Activated naive CD4-positive, alpha-beta T cell treated with anti-CD3 and anti-CD28 coated beads for 36 hours (primary cell): ENCODE results near the gene SRRM5. TPM values are rescaled to one million over a fixed set of nuclear protein-coding genes. Genes with fewer than 3 reads are reported as not detected.
"Not testable (repeated sequence)": the region's sequence is repeated elsewhere in the genome, so short reads cannot be mapped to it uniquely, and the experiment has no call there.

Experiments
- CTCF ChIA-PET: fragments of 350-600 bp; sonication (Branson Sonifier 250); formaldehyde crosslinking; loops from one replicate; lab custom pipeline; 2021; ENCODE audit warnings: antibody characterized with exemption; lab: Charles Lee
- DNase-seq: peaks from one replicate; pipeline ENCODE4 v3.0.0-alpha.2; 2020
- H3K27ac Mint-ChIP-seq: one replicate; pipeline ENCODE4 v1.8.0; 2021; ENCODE audit warnings: mild to moderate bottlenecking, mixed read lengths
- H3K27me3 Mint-ChIP-seq: one replicate; pipeline ENCODE4 v1.8.0; 2021; ENCODE audit warnings: low read depth, mixed read lengths
- H3K36me3 Mint-ChIP-seq: one replicate; pipeline ENCODE4 v1.8.0; 2021; ENCODE audit warnings: low read depth, mixed read lengths
- H3K4me1 Mint-ChIP-seq: one replicate; pipeline ENCODE4 v1.8.0; 2021; ENCODE audit warnings: low read depth, mixed read lengths
- H3K4me3 Mint-ChIP-seq: one replicate; pipeline ENCODE4 v1.8.0; 2021; ENCODE audit warnings: mild to moderate bottlenecking, moderate library complexity, mixed read lengths
- H3K9me3 Mint-ChIP-seq: one replicate; pipeline ENCODE4 v1.8.0; 2021; ENCODE audit warnings: mixed read lengths
- intact Hi-C: fragments of 100-400 bp; cut with micrococcal nuclease; formaldehyde crosslinking; loops from one replicate; pipeline ENCODE4 v1.15.1; 2023
- total RNA-seq, 2 experiments: library from RNA; stranded (reverse); gene quantifications; one replicate each; pipeline ENCODE4 v1.2.3, GENCODE V29; 2021

The SRRM5 gene
- total RNA-seq, 2 experiments from 2014 or later = 0.21 to 0.27 TPM

GRCh38 chr19:43644181-43644580 is 32.3 kb downstream of the SRRM5 start:
- Mint-ChIP-seq H3K27me3 (peaks cover 7% of the 10 kb centered on the region), H3K27ac (no peak overlapping the region)
- CTCF ChIA-PET = interaction anchor here (0.7 kb wide), 1 partner anchor 589 kb away, joined by 5 read pairs; no protein-coding TSS in a partner anchor

GRCh38 chr19:43648633-43649032 is 36.7 kb downstream of the SRRM5 start:
- H3K4me3 Mint-ChIP-seq = no peak overlapping the region
- no peaks in the 10 kb centered on the region for H3K27me3 Mint-ChIP-seq
- H3K9me3 Mint-ChIP-seq = no peaks in the 10 kb centered on the region
- DNase-seq = no peak
- peaks cover 2% of the 10 kb centered on the region for H3K36me3 Mint-ChIP-seq
- intact Hi-C loops = no loop called here
- CTCF ChIA-PET = interaction anchor here (1.3 to 1.4 kb wide), 2 partner anchors 11 to 55 kb away, joined by 3 to 4 read pairs; no protein-coding TSS in a partner anchor
- H3K4me1 Mint-ChIP-seq = no peaks in the 10 kb centered on the region
- no peak overlapping the region for H3K27ac Mint-ChIP-seq

More at GRCh38 chr19:43644181-43644580, 32.3 kb downstream of the SRRM5 start:
- peaks cover 2% of the 10 kb centered on the region for H3K36me3 Mint-ChIP-seq
- intact Hi-C loops = no loop called here
- no peak overlapping the region for H3K4me3 Mint-ChIP-seq
- H3K9me3 Mint-ChIP-seq = no peaks in the 10 kb centered on the region
- DNase-seq = no peak
- H3K4me1 Mint-ChIP-seq = peaks cover 8% of the 10 kb centered on the region

- CTCF ChIA-PET = interaction anchor here (0.8 to 1.3 kb wide), 3 partner anchors 13 to 130 kb away, joined by 3 to 4 read pairs (median 4); no protein-coding TSS in a partner anchor
- no peaks in the 10 kb centered on the region for H3K27me3 Mint-ChIP-seq
- intact Hi-C loops = no loop called here
- no peaks in the 10 kb centered on the region for H3K9me3 Mint-ChIP-seq
- peaks cover 3% of the 10 kb centered on the region for H3K36me3 Mint-ChIP-seq
- no peak overlapping the region for H3K27ac Mint-ChIP-seq
- no peak for DNase-seq
- H3K4me3 Mint-ChIP-seq = no peak overlapping the region
- no peaks in the 10 kb centered on the region for H3K4me1 Mint-ChIP-seq
These were observed 37.6 kb downstream of the SRRM5 start for GRCh38 chr19:43649514-43649913.

GRCh38 chr19:43650276-43650675 is 38.4 kb downstream of the SRRM5 start:
- DNase-seq, H3K27me3 Mint-ChIP-seq, H3K9me3 Mint-ChIP-seq, H3K36me3 Mint-ChIP-seq, intact Hi-C loops, H3K27ac Mint-ChIP-seq, H3K4me1 Mint-ChIP-seq, H3K4me3 Mint-ChIP-seq: not testable (repeated sequence)
- CTCF ChIA-PET = interaction anchor here (0.6 to 1.3 kb wide), 5 partner anchors 12 to 218 kb away, joined by 3 to 4 read pairs (median 4); no protein-coding TSS in a partner anchor

GRCh38 chr19:43651758-43652545 is 40.1 kb downstream of the SRRM5 start:
- H3K27me3 Mint-ChIP-seq = no peaks in the 10 kb centered on the region
- CTCF ChIA-PET = interaction anchor here (0.7 to 2.4 kb wide), 6 partner anchors 10 to 220 kb away, joined by 3 to 9 read pairs (median 4); no protein-coding TSS in a partner anchor
- no peaks in the 10 kb centered on the region for H3K4me1 Mint-ChIP-seq
- peak; percentile 67 for DNase-seq
- intact Hi-C loops = no loop called here
- peaks cover 3% of the 10 kb centered on the region for H3K9me3 Mint-ChIP-seq
- H3K36me3 Mint-ChIP-seq = peaks cover 16% of the 10 kb centered on the region
- no peak overlapping the region for H3K4me3 Mint-ChIP-seq
- no peak overlapping the region for H3K27ac Mint-ChIP-seq

- CTCF ChIA-PET = interaction anchor here (0.5 to 2.4 kb wide), 7 partner anchors 9 to 220 kb away, joined by 3 to 9 read pairs (median 4); no protein-coding TSS in a partner anchor
- no peaks in the 10 kb centered on the region for H3K4me1 Mint-ChIP-seq
These were observed 40.6 kb downstream of the SRRM5 start for GRCh38 chr19:43652546-43652874.

GRCh38 chr19:43656436-43656835 is 44.5 kb downstream of the SRRM5 start:
- intact Hi-C loops = no loop called here
- DNase-seq = no peak
- Mint-ChIP-seq H3K27me3 (no peaks in the 10 kb centered on the region), H3K27ac (no peak overlapping the region), H3K4me3 (no peak overlapping the region), H3K9me3 (peaks cover 17% of the 10 kb centered on the region), H3K4me1 (no peaks in the 10 kb centered on the region), H3K36me3 (peaks cover 26% of the 10 kb centered on the region)
- CTCF ChIA-PET = no interaction called here

More at GRCh38 chr19:43652546-43652874, 40.6 kb downstream of the SRRM5 start:
- Mint-ChIP-seq H3K27me3 (no peaks in the 10 kb centered on the region), H3K4me3 (no peak overlapping the region), H3K36me3 (peaks cover 16% of the 10 kb centered on the region), H3K9me3 (peaks cover 3% of the 10 kb centered on the region), H3K27ac (no peak overlapping the region)
- DNase-seq = no peak
- intact Hi-C loops = no loop called here

GRCh38 chr19:43658001-43658400 is 46.1 kb downstream of the SRRM5 start:
- Mint-ChIP-seq H3K9me3 (peaks cover 17% of the 10 kb centered on the region), H3K4me3 (no peak overlapping the region), H3K27me3 (no peaks in the 10 kb centered on the region), H3K36me3 (peaks cover 27% of the 10 kb centered on the region), H3K27ac (no peak overlapping the region), H3K4me1 (peaks cover 2% of the 10 kb centered on the region)
- intact Hi-C loops = no loop called here
- CTCF ChIA-PET = no interaction called here
- DNase-seq = no peak

GRCh38 chr19:43658494-43658893 is 46.6 kb downstream of the SRRM5 start:
- Mint-ChIP-seq H3K9me3 (peaks cover 17% of the 10 kb centered on the region), H3K27ac (no peak overlapping the region), H3K27me3 (no peaks in the 10 kb centered on the region), H3K4me1 (peaks cover 2% of the 10 kb centered on the region), H3K36me3 (peaks cover 27% of the 10 kb centered on the region), H3K4me3 (no peak overlapping the region)
- intact Hi-C loops = no loop called here
- CTCF ChIA-PET = no interaction called here
- DNase-seq = no peak

- intact Hi-C loops = no loop called here
- no peaks in the 10 kb centered on the region for H3K27me3 Mint-ChIP-seq
- no peak overlapping the region for H3K27ac Mint-ChIP-seq
- H3K36me3 Mint-ChIP-seq = peaks cover 22% of the 10 kb centered on the region
- CTCF ChIA-PET = no interaction called here
- H3K9me3 Mint-ChIP-seq = peaks cover 17% of the 10 kb centered on the region
- peaks cover 20% of the 10 kb centered on the region for H3K4me1 Mint-ChIP-seq
- H3K4me3 Mint-ChIP-seq = no peak overlapping the region
- no peak for DNase-seq
These were observed 48.5 kb downstream of the SRRM5 start for GRCh38 chr19:43660301-43660970.

- H3K9me3 Mint-ChIP-seq = peaks cover 14% of the 10 kb centered on the region
- intact Hi-C loops = no loop called here
- CTCF ChIA-PET = no interaction called here
- H3K36me3 Mint-ChIP-seq = peaks cover 18% of the 10 kb centered on the region
- H3K27ac Mint-ChIP-seq = no peak overlapping the region
- no peak overlapping the region for H3K4me3 Mint-ChIP-seq
- H3K27me3 Mint-ChIP-seq = no peaks in the 10 kb centered on the region
- H3K4me1 Mint-ChIP-seq = peaks cover 20% of the 10 kb centered on the region
- DNase-seq = no peak
These were observed 49.1 kb downstream of the SRRM5 start for GRCh38 chr19:43660971-43661360.

- peaks cover 14% of the 10 kb centered on the region for H3K9me3 Mint-ChIP-seq
- intact Hi-C loops = no loop called here
- no peaks in the 10 kb centered on the region for H3K27me3 Mint-ChIP-seq
- CTCF ChIA-PET = interaction anchor here (0.6 to 1.2 kb wide), 5 partner anchors 10 to 215 kb away, joined by 3 to 4 read pairs (median 4); no protein-coding TSS in a partner anchor
- H3K27ac Mint-ChIP-seq = no peak overlapping the region
- H3K36me3 Mint-ChIP-seq = peaks cover 14% of the 10 kb centered on the region
- H3K4me3 Mint-ChIP-seq = no peak overlapping the region
- peaks cover 26% of the 10 kb centered on the region for H3K4me1 Mint-ChIP-seq
- no peak for DNase-seq
These were observed 50.6 kb downstream of the SRRM5 start for GRCh38 chr19:43662487-43662886.
